Fibroblast of skin of back (primary cell): ENCODE measurements around the gene BAIAP3.
A peak's percentile ranks its signal among the peaks of the same experiment; 100 is the strongest.

Experiments used
- DNase-seq: peaks from one replicate; pipeline ENCODE4 v3.0.0-alpha.2; 2013

The BAIAP3 gene

DNA sequence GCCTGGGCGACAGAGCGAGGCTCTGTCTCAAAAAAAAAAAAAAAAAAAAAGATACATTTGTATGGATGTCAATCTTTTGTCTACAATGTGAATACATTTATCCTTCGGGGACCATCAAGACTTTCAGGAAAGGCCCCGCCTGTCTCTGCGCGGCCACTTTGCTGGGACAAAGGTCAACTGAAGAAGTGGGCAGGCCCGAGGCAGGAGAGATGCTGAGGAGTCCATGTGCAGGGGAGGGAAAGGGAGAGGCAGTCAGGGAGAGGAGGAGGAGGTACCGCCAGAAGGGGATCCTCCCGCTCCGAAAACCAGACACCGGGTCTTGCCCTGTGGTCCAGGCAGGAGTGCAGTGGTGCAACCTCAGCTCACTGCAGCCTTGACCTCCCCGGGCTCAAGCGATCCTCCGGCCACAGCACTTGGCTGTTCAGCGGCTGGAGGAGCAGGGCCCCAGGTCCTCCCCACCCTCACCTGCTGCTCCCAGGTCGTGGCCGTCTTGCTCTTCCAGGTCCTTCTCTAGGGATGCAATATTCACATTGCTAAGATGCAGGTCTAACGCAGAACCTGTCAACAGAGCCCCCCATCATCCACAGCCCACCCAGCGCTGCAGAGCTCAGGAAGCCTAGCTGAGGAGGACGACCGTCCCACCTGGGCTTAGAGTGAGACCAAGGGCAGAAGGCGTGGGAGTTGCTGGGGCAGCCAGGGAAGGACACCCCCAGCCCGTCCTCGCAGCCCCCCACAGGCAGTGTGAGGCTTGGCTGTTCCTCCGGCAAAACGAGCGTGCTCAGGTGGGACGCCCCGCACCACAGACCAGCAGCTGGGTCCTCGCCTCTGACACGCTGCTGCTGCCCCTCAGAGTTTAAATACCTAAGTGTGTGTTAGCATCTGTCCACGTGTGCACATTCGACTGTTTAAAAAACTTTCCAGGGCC lies 37.9 kb downstream of the BAIAP3 start:
- DNase-seq = no peak

DNA sequence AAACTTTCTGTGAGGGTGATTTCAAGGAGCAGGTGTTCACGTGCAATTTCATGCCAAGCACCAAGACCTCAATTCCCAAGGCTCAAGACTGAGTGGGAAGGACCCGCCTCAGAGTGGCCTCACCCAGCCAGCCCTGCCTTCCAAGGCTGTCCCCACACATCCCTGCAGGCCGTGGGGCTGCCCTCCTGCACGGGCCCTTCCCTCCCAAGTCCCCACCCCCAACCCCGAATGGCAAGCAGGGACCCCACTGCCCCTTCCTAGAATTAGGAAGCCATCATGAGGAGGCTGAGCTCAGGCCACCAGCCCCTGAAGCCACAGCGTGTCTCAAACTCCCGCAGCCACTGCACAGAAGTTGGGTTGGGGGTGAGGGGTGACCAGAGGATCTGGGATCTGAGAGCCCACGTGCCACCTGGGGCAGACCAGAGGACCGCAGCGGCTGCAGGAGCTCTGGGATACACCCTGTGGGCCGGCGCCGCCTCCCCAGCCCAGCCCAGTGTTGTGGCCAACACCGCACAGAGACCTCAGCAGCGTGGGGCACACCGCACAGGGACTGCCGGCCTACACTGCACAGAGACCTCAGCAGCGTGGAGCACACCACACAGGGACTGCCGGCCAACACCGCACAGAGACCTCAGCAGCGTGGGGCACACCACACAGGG lies 39.0 kb downstream of the BAIAP3 start:
- DNase-seq = no peak

DNA sequence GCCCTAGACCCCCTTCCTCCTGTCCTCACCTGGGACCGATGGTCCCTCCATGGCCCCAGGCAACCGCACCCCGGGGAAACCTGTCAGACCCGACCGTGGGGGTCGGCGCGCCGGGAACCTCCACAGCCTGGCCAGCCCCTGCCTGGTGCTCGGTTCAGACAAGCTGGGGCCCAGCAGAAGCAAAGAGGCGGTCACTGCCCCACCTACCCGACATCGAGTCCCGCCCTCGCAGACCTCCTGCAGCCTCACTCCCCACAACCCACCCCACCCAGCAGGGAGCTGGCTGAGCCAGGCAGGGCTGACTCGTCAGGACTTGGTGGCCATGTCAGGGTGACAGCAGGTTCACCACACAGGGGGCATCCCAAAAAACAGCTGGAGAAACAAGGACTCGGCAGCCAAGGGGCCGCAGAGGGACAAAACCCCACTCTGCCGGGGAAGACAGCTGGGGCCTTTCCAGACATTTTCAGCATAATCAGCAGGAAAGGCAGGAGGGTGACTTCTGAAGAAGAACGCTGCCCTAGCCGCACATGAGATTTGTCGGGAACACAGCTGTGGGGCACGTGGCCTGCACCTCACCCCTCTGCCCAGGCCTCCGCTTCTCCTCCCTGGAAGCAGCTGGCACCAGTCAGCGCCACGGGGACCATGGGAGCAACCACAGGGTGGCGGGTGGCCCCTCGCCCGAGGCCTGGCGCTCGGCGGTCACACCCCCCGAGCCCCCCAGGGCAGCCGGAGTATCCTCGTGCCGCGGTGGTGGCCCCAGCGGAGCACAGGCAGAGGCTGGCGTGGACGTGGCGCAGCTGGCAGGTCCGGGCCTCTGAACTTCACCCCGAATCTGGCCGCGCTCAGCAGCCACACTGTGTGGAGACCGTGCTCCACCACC lies 41.2 kb downstream of the BAIAP3 start:
- DNase-seq = no peak

DNA sequence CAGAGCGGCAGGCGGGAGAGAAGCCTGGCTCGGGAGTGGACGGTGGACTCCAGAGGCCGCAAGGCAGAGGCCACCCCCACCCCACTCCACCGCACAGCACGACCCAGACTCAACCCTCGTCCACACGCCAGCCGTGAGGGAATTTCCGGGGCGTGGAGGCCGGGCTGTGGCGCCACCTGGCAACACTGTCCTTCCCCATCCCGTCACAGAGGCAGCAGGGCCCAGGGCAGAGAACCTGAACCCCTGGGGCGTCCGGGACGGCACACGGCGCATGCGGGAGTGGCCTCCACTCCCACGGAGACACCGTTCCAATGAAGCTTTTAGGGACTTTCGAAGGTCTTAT lies 41.8 kb downstream of the BAIAP3 start:
- no peak for DNase-seq

DNA sequence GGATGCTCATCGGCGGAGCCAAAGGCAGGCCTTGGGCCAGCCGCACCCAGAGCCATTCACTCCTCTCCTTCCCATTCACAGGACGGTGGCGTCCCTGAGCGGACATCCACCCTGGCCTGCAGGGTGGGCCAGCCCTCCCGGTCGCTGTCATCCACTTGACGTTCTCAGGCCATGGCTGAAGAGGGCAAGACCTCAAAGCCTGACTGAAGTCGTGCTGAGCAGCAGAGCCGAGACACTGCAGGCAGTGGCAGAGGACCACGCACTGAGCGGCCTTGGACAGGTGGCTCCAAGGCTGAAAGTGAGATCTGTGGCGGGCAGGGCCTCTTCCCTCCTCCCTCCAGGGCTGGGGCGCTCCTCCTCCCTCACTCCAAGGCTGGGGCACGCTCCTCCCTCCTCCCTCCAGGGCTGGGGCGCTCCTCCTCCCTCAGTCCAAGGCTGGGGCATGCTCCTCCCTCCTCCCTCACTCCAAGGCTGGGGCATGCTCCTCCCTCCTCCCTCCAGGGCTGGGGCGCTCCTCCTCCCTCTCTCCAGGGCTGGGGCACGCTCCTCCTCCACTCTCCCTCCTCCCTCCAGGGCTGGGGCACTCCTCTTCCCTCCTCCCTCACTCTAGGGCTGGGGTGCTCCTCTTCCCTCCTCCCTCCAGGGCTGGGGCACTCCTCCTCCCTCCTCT lies 42.4 kb downstream of the BAIAP3 start:
- no peak for DNase-seq

DNA sequence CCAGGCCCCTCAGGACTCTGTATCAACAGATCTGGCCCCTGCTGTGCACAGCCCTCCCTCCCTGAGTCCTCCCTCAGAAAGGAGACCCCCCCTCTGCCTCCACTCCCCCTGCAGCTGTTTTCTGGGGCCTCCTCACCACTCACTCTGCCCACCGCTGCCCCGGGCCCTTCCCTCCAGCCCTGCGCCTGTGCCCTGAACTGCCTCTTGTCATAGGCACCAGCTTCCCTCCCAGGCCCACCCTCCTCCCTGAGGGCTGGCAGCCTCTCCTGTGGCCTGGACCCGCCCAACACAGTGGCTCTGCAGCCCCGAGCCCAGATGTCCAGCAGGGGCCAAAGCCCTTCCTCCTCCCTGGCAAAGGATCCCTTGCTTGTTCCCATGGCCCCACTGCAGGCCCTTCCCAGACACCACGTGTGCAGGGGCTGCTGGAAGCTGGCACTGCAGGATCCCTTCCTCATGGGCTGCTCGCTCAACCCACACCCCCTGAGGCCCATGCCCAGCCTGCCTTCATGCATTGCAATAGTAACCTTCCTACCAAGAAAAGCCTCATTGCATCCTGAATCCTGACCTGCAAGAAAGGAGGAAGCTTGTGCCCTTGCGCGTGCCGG lies 44.1 kb downstream of the BAIAP3 start:
- DNase-seq = no peak

DNA sequence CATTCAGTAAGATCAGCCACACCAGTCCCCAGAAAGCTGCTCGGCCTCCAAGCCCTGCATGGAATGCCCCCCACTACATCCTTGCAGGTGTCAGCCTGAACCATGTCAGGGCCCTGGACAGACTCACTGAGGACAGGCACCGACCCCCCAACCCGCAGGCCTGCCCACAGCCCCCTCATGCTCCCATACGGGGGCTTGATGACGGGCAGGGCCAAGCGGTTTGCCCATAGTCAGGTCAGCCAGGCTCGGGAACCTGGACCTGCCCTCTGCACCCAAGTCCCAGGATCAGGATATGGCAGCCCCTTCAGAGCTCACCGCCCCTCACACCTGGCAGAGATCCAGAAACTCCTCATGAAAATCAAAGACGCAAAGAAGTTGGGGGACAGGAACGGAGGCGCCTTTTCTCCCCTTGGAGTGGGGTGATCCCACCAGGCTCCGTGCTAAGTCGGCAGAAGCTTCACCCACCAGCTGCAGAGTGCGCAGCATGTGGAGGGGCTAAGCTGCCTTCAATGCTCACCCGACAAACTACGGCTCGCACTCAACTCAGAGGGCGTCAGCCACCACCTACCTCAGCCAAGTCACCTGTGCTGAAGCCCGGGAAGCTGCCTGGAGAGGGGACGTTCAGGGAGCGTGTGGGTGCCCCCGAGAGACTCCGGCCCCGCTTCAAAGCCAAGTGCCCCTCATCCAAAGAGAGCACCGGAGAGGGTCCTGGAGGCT lies 44.8 kb downstream of the BAIAP3 start:
- DNase-seq = no peak

DNA sequence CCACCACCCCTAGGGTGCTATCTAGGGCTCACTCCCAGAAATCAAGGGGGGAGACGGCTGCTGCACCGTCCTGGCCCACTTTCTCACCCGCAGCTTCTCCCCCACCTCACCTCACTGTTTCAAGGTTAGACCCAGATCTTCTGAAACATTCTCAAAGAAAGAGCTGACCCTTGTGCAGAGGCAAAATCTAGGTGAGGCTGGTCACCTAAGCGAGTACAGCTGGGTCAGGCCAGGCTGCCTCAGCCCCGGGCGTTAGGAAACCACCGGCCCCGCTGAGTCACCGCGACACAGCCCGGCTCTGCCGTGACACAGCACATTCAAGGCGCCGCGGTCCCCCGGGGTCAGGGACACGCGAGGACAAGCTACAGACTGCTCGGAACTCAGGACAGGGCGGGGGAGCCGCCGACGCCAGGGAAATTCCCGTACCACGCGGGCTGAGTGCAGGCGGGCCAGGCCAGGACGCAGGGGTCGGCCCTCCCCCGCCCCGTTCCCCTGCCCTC lies 45.4 kb downstream of the BAIAP3 start:
- DNase-seq = peak; percentile 79

DNA sequence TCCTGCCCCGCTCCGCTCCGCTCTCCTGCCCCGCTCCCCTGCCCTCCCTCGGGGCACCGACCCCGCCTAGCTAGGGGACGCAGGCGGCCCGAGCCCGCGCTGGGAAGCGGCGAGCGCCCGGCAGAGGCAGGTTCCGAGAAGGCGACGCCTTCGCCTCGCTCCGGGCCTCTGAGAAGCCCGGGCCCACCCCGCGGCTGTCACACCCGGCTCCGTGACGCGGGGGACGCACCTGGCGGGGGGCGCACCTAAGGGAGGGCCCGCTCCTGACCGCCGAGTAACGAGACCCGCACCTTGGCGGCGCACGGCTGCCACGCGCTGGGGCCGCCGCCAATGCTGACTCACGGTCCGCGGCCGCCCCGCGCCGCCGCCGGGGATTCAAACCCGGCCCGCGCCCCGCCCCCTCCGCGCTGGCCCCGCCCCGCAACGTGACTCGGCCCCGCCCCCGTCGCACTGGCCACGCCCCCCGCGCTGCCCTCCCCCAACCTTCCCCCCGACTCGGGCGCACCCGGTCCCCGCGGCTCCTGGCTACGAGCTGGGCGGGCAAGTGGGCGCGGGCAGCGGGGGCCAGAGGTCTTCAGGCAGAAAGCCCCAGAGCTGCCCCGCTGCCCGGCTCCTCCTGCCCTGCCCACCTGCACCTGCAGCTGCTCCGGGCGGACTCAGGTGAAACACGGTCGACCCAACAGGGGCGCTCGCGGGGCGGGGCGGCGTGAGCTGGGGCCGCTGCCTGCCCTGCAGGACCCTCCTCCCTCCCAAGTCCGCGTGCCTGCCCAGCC lies 46.0 kb downstream of the BAIAP3 start:
- DNase-seq = peak; percentile 60

DNA sequence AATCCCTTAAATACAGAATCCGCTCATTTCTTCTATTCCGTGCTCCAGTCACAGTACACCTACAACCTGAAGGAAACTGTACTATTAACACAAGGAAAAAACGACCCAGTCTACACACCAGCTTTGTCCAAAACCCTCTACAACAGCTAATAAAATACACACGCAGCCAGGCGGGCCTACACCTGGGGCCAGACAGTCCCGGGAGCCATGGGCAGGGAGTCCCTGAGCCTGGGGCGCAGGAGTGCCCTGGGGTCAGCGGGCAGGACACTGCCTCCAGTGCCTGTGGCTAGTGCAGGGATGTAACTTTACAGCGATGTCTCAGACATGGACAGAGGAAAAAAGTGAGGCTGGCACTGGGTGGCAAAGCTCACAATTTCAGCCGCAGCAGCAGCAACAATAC lies 46.8 kb downstream of the BAIAP3 start:
- DNase-seq = no peak

DNA sequence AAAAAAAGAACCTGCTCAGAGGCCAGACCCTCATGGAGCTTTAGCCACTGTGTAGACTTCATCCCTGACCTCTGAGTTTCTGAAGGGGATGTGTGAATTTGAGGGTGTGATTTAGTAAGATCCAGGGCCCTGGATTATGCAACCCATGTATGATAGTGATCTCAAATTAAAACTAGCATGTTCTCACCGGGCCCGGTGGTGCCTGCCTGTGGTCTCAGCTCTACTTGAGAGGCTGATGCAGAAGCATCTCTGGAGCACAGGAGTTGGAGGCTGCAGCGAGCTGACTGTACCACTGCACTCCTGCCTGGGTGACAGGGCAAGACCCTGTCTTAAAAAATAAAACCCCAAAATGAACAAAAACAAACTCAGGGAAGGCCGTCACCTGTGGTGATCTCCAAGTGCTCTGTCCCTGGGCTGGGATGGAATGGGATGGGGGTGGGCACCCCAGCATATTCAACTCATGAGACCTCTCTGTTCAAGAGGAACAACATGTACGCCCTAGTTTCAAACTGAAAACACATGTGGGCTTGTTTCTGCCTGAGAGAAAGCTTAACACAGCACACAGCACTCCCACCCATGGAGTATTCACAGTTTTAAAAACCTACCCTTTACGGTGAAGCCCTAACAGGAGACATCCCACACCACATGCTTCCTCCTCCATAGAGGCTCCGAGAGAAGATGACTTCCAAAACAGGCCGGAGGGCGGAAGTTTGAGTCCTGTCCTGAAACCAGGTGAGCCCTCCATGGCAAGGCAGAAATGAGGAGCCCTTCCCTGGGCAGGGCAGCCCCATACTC lies 48.4 kb downstream of the BAIAP3 start:
- no peak for DNase-seq

DNA sequence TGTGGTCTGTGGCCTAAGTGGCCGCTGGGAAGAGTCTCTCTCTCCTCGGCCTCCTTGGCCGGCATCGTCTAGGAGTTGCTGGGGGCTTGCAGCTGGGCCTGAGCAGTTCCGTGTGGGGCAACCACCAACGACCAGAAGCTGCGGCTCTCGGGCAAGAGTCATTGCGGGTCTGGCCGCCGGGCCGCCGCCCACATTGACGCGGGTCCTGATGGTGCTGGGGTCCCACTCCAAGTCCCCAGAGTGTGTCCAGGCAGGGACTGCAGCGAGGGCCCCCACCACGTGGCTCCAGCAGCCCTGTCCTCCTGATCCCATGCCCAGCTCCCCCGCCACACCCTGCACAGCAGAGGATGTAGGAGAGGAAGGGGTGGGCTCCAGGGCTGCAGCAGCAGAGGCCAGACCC lies 50.1 kb downstream of the BAIAP3 start:
- DNase-seq = no peak

DNA sequence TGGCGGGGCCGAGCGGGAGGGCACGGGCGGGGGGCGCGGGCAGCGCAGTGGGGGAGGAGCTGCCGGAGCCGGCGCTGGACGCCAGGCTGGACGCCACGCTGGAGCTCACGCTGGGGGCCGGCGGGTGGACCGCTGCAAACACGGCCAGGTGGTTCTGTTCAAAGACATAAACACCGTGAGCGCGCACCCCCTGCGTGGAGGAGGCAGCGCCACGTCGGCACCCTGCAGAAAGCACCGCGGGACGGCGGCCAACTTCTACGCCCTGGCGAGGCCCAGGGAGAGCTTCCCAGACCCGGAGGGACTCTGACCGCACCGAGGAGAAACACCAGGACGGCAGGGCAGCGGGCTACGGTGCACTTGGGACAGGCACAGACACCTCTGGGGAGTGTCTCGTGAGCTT lies 51.8 kb downstream of the BAIAP3 start:
- no peak for DNase-seq

DNA sequence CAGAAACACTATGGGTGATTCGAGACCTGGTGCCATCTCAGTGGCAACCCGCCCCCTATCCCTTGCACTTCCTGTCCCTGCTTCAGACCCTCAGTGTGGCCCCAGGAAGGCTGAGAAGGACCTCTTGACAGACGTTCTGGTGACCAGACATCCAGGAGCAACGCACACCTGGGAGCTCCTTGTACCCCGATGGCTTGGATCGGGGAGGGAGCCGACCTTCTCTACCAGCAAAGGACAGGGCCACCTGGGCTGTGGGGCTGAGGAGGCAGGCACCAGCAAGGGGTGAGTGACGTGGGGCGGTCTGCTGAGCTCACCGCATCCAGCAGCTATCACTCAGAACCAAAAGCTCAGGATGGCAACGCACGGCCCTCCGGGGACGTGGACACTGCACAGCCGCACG lies 53.9 kb downstream of the BAIAP3 start:
- no peak for DNase-seq

DNA sequence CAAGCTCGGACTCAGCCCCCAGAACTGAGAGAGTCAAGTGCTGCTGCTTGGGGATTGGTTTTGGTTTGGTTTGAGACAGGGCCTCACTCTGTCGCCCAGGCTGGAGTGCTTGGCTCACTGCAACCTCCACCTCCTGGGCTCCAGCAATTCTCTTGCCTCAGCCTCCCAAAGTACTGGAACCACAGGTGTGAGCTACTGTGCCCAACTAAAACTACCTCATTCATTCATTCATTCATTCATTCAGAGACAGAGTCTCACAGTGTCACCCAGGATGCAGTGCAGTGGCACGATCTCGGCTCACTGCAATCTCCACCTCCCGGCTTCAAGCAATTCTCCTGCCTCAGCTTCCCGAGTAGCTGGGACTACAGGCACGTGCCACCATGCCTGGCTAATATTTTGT lies 56.3 kb downstream of the BAIAP3 start:
- no peak for DNase-seq

DNA sequence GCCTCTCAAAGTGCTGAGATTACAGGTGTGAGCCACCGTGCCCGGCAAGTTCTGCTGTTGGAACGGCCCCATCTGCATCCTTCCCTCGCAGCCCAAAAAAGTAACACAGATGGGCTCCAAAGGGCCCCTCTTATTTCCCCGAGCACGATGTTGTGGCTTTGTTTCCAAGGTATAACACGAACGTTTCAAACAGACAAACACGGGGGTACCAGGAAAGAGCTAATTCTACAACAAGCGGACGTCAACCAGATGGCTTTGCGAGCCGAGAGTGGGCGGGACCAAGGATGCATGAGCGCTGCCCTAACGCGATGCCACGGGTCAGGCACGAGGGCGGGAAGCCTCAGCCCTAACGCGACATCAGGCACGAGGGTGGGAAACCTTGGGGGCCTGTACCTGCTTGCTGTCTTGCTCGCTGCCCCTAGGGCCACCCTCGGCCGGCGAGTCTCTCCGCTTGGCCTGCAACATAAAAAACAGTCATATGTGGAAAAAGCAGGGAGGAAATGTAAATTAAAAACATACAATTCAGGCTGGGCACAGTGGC lies 56.9 kb downstream of the BAIAP3 start:
- no peak for DNase-seq

DNA sequence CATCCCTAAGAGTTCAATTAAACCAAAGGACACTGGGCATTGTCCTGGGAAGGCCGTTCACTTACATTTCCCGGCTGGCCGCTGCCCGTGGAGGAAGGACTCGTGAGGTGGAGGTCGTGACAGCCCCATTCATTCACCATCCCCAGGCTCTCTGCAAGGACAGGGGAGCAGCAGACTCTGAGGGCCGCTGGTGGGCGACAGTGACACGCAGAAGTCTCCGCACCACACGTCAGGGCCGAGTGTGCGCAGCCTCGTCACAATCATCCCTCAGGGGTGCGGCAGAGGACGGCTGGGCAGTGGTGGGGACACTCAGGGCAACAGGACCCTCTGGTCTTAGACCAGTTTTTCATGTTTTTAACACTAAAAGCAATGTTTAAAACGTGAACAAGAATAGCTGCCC lies 59.4 kb downstream of the BAIAP3 start:
- no peak for DNase-seq

DNA sequence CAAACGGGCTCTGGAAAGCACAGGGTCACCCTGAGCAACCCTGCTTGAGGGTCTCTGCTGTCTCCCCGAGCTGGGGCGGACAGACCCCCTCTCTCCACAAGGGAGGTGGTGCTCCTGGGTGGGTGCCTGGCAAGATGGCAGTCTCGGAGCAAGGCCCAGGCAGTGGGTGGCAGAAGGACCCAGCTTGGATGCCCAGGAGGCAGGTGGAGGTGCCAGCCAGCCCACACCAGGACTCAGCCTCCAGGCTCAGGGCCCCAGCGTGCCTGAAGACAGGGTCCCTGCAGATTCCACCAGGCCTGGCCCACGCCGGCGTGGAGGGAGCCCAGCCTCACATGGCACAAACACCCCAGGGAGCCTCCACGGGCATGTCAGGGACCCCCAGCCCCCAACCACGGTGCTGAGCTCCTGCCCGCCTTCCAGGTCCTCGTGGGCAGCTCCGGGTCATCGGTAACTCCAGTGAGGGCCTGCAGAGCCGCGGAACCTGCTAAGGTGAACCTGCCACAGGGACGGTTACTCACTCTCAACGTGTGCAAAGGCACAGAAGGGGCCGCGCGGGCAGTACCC lies 60.2 kb downstream of the BAIAP3 start:
- DNase-seq = no peak

DNA sequence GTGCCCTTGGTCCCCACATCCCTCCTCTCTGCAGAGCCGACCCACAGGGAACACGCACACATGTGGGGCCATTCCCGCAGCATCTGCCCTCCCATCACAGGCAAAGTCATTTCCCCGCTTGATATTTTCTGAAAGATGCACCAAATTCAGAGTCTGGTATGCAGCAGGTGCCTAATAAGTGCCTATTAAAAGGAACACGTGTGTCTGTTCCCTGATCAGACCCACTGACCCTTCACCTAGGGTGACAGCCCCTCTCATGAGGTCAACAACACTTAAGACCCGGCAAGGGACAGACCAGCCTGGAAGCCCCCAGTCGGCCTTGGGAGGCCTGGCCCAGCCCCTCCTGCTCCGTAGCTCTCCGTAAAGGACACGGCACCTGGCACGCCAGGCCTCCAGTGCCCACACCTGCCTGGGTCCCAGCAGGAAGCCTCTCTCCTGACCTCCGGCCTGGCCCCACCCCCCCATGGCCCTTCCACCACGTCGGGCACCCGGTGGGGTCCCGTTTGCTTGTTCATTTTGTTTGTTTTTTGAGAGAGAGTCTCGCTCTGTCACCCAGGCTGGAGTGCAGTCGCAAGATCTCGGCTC lies 61.0 kb downstream of the BAIAP3 start:
- no peak for DNase-seq
